Stimulated activated CD8-positive, alpha-beta memory T cell treated with anti-CD3 and anti-CD28 coated beads, Interleukin-4, amount 100 ng/mL, for 48 hours (primary cell): Measurements from ENCODE around the gene PLEKHJ1.

Source experiments
- DNase-seq: peaks from one replicate; pipeline ENCODE4 v3.0.0-alpha.2; 2020

PLEKHJ1 gene

DNA sequence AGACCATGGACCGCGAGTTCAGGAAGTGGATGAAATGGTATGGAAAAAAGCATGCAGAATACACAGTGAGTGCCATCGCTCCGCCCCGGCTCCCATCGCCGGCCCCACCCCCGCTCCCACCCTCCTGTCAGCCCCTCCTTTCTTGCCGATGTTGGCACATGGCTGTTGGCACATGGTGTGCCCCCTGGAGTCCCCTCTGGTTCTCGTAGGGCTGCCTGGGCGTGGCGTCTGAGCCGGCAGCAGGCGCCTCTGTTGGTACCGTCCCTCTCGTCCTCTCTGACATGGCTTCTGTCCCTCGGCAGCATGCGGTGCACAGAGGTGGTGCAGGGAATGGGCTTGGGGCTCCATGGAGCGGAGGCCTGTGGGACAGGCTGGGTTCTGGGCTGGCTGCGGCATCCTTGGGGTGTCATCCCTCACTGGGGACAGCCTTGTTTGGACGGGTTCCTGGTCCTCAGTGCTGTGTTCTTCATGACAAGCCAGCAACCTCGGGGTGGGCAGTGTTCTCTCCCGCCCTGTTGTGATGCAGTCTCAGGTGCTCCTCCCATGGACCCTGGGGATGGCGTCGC lies 41.5 kb downstream of the PLEKHJ1 start:
- DNase-seq: no peak

DNA sequence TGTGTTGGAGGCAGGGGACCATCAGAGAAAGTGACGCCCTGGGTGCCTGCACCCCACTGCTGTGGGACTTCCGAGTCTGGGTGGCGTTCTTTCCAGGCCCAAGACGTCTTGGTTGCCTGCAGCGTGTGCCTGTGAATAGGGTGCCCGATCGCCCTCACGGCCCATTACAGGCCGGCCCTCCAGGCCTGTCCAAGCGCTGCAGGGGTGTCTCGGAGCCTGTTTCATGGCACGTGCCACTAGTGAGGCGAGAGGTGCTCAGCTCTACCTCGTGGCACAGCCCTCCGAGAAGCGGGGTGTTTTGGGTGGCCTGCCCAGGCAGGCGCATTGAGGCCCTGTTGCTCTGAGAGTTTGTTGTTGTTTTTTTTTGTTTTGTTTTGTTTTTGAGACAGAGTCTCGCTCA lies 42.3 kb downstream of the PLEKHJ1 start:
- DNase-seq: no peak

DNA sequence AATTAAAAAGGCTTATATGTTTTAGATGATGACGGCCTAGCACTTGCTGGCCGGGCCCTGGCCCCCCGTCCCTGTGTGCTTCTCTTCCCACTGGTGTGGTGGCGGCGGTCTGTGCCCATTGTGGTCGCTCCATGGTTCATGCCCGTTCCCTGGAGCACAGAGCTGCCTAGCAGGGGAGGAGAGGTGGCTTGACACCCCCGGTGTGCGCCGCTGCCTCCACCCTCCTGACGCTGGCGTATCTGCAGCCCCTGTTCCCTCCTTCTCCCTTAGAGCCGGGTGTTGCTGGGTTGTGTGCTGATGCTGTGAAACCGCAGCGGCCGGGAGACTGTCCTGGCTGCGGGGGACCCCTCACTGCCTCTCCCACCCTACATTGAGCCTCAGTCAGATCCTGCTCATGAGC lies 43.3 kb downstream of the PLEKHJ1 start:
- no peak for DNase-seq

DNA sequence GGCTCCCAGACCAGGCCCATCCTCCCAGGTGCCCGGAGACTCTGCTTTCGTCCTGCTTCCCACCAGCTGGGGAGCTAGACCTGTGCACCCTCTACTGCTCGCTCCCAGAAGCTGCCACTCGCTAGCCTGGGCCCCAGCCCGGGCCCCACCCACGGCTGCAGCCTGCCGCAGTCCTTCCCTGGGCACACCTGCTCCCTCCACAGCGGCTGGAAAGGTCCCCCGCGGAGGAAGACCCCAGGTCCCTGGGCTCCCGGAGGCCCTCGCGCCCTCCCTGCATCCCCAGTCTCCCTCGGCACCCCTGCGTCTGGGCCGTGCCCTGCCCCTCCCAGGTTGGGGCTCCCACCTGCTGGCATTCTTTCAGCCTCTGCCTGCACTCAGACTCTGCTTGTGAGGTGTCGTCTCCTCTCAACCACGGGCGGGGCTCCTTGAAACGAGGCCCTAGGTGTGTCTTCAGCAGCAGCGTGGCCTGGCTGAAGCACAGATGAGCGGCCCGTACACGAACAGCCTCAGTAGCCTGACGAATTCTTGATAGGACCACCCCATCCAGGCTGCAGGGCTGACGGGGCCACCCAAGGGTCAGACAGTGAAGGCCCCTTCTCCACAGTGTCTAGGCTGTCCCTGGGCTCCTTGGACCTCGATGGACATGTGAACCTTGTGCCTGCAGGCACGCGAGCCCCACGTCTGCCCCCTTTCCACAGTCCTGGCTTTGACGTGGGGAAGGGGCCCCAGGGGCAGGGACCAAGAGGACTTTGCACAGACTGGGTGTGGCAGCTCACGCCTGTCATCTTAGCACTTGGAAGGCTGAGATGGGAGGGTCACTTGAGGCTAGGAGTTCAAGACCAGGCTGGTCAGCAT lies 44.4 kb downstream of the PLEKHJ1 start:
- no peak for DNase-seq

- no peak for DNase-seq
These were observed 45.2 kb downstream of the PLEKHJ1 start for GRCh38 chr19:2190848-2191455.

GRCh38 chr19:2189880-2190279 lies 46.2 kb downstream of the PLEKHJ1 start:
- DNase-seq: no peak

DNA sequence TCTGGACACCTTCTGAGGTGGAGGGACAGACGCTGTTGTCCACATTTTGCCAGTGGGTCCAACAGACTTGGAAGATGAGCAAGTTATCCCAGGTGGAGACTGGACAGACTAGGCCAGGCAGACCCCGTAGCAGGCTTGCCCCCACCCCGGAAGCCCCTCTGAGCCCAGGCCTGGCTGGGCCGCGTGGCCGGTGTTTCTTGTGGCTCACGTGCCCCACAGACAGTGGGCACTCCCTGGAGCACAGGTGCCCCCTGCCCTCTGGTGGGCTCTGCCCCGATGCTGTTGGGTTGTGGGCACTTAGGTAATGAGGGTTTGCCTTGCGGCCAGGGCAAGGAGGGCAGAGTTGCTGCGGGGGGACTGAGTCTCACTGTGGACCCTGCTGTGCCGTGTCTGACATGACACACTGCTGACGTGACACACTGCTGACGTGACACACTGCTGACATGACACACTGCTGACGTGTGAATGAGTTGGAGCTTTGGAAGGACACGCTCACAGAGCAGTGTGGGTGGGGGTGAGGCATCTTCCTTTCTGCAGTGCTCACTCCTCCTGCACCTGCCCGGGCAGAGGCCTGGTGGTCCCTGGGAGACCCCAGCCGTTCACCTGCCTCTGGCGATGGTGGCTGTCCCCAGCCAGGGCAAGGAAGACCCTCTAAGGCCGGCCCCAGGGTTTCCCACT lies 47.3 kb downstream of the PLEKHJ1 start:
- DNase-seq: peak; percentile 48

DNA sequence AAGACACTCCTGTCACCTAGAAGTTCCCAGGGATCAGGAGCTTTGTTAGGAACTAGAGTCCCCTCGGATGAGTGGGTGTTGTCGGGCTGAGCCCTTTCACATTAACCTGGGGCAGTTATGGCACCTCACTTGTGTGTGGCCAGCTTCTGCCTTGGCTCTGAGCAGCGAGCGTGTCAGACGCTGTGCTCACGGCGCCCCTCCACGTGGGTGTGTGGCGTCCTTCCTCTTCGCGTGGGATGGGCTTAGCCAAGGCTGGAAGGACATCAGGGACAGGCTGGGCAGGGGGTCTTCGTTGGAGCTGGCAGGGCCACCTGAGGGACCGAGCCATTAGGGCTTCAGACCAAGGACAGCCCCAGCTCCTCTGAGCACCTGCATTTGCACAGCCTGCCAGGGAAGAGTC lies 49.0 kb downstream of the PLEKHJ1 start:
- no peak for DNase-seq

DNA sequence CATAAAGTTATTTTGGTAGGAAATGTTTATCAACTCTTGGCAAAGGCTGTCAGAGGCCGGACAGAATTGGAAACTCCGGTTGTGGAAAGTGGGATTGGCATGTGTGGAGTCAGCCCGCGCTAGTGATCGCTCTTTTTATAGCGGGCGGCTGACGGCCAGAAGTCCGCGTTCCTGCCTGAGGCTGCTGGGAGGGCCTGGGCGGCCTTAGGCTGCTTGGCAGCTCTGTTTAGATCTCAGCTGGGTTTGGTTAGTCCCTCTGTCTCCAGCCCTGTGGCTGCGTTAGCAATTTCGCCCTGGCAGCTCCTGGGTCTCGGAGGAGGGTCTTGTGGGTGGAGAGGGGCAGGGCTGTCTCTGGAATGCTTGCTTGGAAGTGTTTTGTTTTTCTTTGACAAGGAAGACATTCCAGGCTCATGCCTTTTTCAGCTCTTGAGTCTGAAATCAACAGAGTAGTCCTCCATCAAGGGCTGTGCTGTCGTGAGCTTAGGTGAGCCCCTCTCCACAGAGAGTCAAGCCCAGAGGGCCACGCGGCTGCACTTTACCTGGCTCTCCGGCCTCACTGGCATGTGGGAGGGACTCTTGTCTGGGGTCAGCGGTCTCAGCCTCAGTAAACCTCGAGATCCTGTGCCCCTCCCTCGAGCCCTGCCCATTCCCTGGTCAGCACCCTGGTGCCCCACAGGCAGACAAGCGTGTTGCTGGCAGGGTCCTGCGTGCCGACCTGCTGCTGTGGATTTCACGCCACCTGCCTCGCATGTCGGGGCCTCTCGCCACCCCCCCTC lies 49.9 kb downstream of the PLEKHJ1 start:
- DNase-seq: no peak

GRCh38 chr19:2185734-2186070 lies 50.4 kb downstream of the PLEKHJ1 start:
- DNase-seq: no peak

GRCh38 chr19:2184422-2184975 lies 51.6 kb downstream of the PLEKHJ1 start:
- DNase-seq: no peak
